HepG2 (cell line): ENCODE data around the gene WWP2. TPM values are rescaled to one million over a fixed set of nuclear protein-coding genes. Genes with fewer than 3 reads are reported as not detected.
A peak's percentile ranks its signal among the peaks of the same experiment; 100 is the strongest.

Experiments used
- ATAC-seq: fragments of 200-7000 bp; cut with Tn5 transposase; 3 replicates; pipeline ENCODE4 v1.9.1; 2020; ENCODE audit warnings: mild to moderate bottlenecking, moderate library complexity
- BruUV-seq: library from RNA; stranded (reverse); fragments of 400-500 nt; replicated peaks from 2 replicates; lab custom pipeline; 2021; lab: Mats Ljungman, UMichigan
- CTCF ChIA-PET: fragments of 300-600 bp; formaldehyde crosslinking; extraction: SDS; loops from one replicate; lab custom pipeline; 2021; ENCODE audit warnings: low total read pairs, inconsistent platforms, low intra/inter-chr PET ratio; lab: Yijun Ruan, JAX
- POLR2A ChIA-PET: fragments of 350-600 bp; sonication (Branson Sonifier 250); formaldehyde crosslinking; loops from one replicate; lab custom pipeline; 2020; ENCODE audit warnings: antibody characterized with exemption, inconsistent platforms; lab: Yijun Ruan, JAX
- DNase-seq: peaks from one replicate; pipeline ENCODE4 v3.0.0-alpha.2; 2015; ENCODE audit warnings: low spot score
- FAIRE-seq: peaks from 3 replicates; lab custom pipeline; 2011; peaks lifted over from hg19 to GRCh38; lab: Jason Lieb, UNC
- H2AFZ ChIP-seq: one replicate; pipeline ENCODE4 v1.6.1; 2011; ENCODE audit warnings: low read length, inconsistent platforms
- H3K27ac ChIP-seq: fragments of 300-600 bp; 3 replicates; pipeline ENCODE4 v1.8.0; 2011; ENCODE audit warnings: mixed run types, mild to moderate bottlenecking, mixed read lengths, low read length, inconsistent platforms; ENCODE audit not compliant: insufficient read depth; ENCODE audit errors: extremely low read length
- H3K27me3 ChIP-seq, 2 experiments: fragments of 200-600 bp in 1 of 2; 2 replicates in 1 of 2; 3 replicates in 1 of 2; pipeline versions ENCODE4 v1.6.0 to v1.8.0; 2011; ENCODE audit warnings: low read length in 2 of 2, mild to moderate bottlenecking in 2 of 2, moderate library complexity in 2 of 2, inconsistent platforms in 1 of 2; ENCODE audit not compliant: insufficient read depth in 2 of 2, control insufficient read depth in 1 of 2
- H3K36me3 ChIP-seq, 2 experiments: fragments of 200-600 bp in 1 of 2; replicated peaks in 1 of 2; 2 replicates in 1 of 2; 3 replicates in 1 of 2; pipeline versions ENCODE4 v1.5.1 to v1.8.0; 2011; ENCODE audit warnings: low read length in 2 of 2, inconsistent platforms in 1 of 2; ENCODE audit not compliant: insufficient read depth in 2 of 2, control insufficient read depth in 1 of 2
- H3K4me1 ChIP-seq: 2 replicates; pipeline ENCODE4 v1.5.1; 2012; ENCODE audit warnings: low read length, inconsistent platforms; ENCODE audit not compliant: insufficient read depth
- H3K4me2 ChIP-seq: 2 replicates; pipeline ENCODE4 v1.6.0; 2011; ENCODE audit warnings: low read depth, low read length, inconsistent platforms
- H3K4me3 ChIP-seq, 3 experiments: fragments of 200-600 bp in 1 of 3; sonication (generic), shearing (Covaris generic) in 1 of 3; replicated peaks in 1 of 3; 2 replicates each; pipeline ENCODE4 v1.5.1; 2011 to 2016; ENCODE audit warnings: low read length in 3 of 3, inconsistent platforms in 2 of 3, low read depth in 2 of 3, mild to moderate bottlenecking in 2 of 3, control low read depth in 1 of 3, mixed read lengths in 1 of 3; ENCODE audit not compliant: insufficient read depth in 1 of 3
- H3K79me2 ChIP-seq: one replicate; pipeline ENCODE4 v1.6.1; 2011; ENCODE audit warnings: low read length, inconsistent platforms; ENCODE audit not compliant: insufficient read depth
- H3K9ac ChIP-seq: 2 replicates; pipeline ENCODE4 v1.6.0; 2011; ENCODE audit warnings: mild to moderate bottlenecking, low read depth, low read length, inconsistent platforms; ENCODE audit not compliant: insufficient read depth
- H3K9me3 ChIP-seq: 2 replicates; pipeline ENCODE4 v1.5.1; 2012; ENCODE audit warnings: mild to moderate bottlenecking, low read length
- H4K20me1 ChIP-seq: 2 replicates; pipeline ENCODE4 v1.6.0; 2011; ENCODE audit warnings: inconsistent platforms, mild to moderate bottlenecking, low read length, moderate library complexity; ENCODE audit not compliant: insufficient read depth
- ATM ChIP-seq: fragments of 450-650 bp; IDR thresholded peaks from 2 replicates; pipeline ENCODE4 v1.7.1; 2017; ENCODE audit warnings: mild to moderate bottlenecking, borderline replicate concordance
- DMAP1 ChIP-seq: IDR thresholded peaks from 2 replicates; pipeline ENCODE4 v1.6.1; 2016
- FOXK2 ChIP-seq: fragments of 450-650 bp; IDR thresholded peaks from 2 replicates; pipeline ENCODE4 v1.6.1; 2016
- HDAC1 ChIP-seq: sonication (generic); formaldehyde crosslinking; IDR thresholded peaks from 2 replicates; pipeline ENCODE4 v1.5.1; 2020; ENCODE audit warnings: mild to moderate bottlenecking, missing genetic modification reagents
- REL ChIP-seq: sonication (generic); formaldehyde crosslinking; conservative IDR thresholded peaks from 2 replicates; pipeline ENCODE4 v1.8.0; 2022; ENCODE audit warnings: mild to moderate bottlenecking, missing genetic modification reagents, moderate library complexity
- SCMH1 ChIP-seq: sonication (generic); formaldehyde crosslinking; IDR thresholded peaks from 2 replicates; pipeline ENCODE4 v1.9.0; 2021; ENCODE audit warnings: missing genetic modification reagents, mild to moderate bottlenecking, borderline replicate concordance
- ZFP36L2 ChIP-seq: sonication (generic); formaldehyde crosslinking; IDR thresholded peaks from 2 replicates; pipeline ENCODE4 v1.4.0; 2020; ENCODE audit warnings: missing genetic modification reagents
- ZFX ChIP-seq: sonication (generic); formaldehyde crosslinking; IDR thresholded peaks from 2 replicates; pipeline ENCODE4 v1.4.0; 2020; ENCODE audit warnings: mild to moderate bottlenecking, low read depth, missing genetic modification reagents, moderate library complexity
- ZNF263 ChIP-seq: sonication (generic); formaldehyde crosslinking; IDR thresholded peaks from 2 replicates; pipeline ENCODE4 v1.4.0; 2020; ENCODE audit warnings: missing genetic modification reagents
- ZNF780A ChIP-seq: sonication (generic); formaldehyde crosslinking; IDR thresholded peaks from 2 replicates; pipeline ENCODE4 v1.8.0; 2022; ENCODE audit warnings: mild to moderate bottlenecking, missing genetic modification reagents, moderate library complexity
- WGBS: methylation state at CpG from one replicate; pipeline ENCODE4 v1.1.6; 2017; ENCODE audit warnings: low lambda C conversion rate; 5-methylcytosine and 5-hydroxymethylcytosine counted together
- in situ Hi-C: cut with HindIII; loops from 2 replicates; pipeline ENCODE4 v1.10.0; 2017; ENCODE audit warnings: low pct_unique_long_range_greater_than_20kb; ENCODE audit not compliant: extremely low pct_ligation_motif_present
- intact Hi-C: fragments of 100-400 bp; cut with micrococcal nuclease; formaldehyde crosslinking; loops from one replicate; pipeline ENCODE4 v1.10.0; 2022; ENCODE audit not compliant: unreplicated experiment
- polyA plus RNA-seq, 8 experiments: library from polyadenylated mRNA; depleted of rRNA in 3 of 8; stranded (reverse) in 7 of 8; unstranded in 1 of 8; fragments of >200 nt; fragmentation: Illumina TruSeq in 4 of 8; extraction: Trizol in 4 of 8; gene quantifications; 2 replicates each; pipeline versions ENCODE4 v1.2.1 to v1.2.3, GENCODE V29; 2011 to 2016; ENCODE audit warnings: low read depth in 4 of 8, missing spikeins in 1 of 8, mixed read lengths in 1 of 8; ENCODE audit not compliant: insufficient read depth in 1 of 8
- total RNA-seq, 5 experiments: library from RNA; depleted of rRNA; stranded (reverse); fragments of >200 nt; fragmentation: Illumina TruSeq; extraction: Trizol; gene quantifications; 2 replicates each; pipeline ENCODE4 v1.2.3, GENCODE V29; 2016; ENCODE audit warnings: low read depth in 1 of 5
- TF ChIP-seq, protein P1 (sequence below): sonication (generic); formaldehyde crosslinking; IDR thresholded peaks from 2 replicates; pipeline ENCODE4 v1.5.1; 2020; ENCODE audit warnings: mild to moderate bottlenecking, missing genetic modification reagents, moderate library complexity
- TF ChIP-seq, protein P2 (sequence below): sonication (generic); formaldehyde crosslinking; IDR thresholded peaks from 2 replicates; pipeline ENCODE4 v1.4.0; 2020; ENCODE audit warnings: missing genetic modification reagents, borderline replicate concordance

WWP2 gene
- total and polyA plus RNA-seq, 2 of the 13 experiments (the other 11 are each of a cell fraction or from before 2014, with no cell fraction given) = 11.4 to 28.2 TPM

DNA sequence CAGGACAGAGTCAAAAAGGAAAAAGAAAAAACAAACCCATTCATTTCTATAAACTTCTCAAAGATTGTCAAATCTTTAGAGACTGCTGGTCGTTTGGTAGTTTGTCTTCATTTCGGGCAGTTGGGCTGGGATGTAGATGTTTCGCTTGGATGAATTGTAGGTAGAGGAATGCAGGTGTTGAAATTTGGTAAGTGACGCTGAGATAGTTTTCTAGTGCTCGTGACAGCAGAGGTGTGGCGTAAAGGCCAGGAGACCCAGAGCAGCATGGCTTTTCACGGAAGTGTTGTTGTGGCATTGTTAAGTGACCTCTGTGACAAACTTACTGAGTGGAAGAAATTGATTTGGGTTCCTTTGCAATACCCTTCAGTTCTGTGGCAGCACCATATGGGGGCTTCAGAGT lies 110.8 kb downstream of the WWP2 start:
- TF ChIP-seq SCMH1 (CRISPR knock-in tag) (no peak), ATM (no peak), REL (CRISPR knock-in tag) (no peak), HDAC1 (CRISPR knock-in tag) (no peak)
- H3K79me2 ChIP-seq = no peaks in the 10 kb centered on the region
- ATAC-seq (no peak), DNase-seq (no peak), FAIRE-seq (no peak)
- H3K27ac ChIP-seq = no peak overlapping the region
- intact Hi-C loops = no loop called here
- H4K20me1 ChIP-seq = no peaks in the 10 kb centered on the region
- ChIA-PET POLR2A (no interaction called here), CTCF (no interaction called here)
- H2AFZ ChIP-seq = no peak overlapping the region
- no peaks in the 10 kb centered on the region for H3K9me3 ChIP-seq
- no peaks in the 10 kb centered on the region for H3K27me3 ChIP-seq
- H3K36me3 ChIP-seq = peaks cover 26 to 50% of the 10 kb centered on the region in 2 experiments
- H3K4me2 ChIP-seq = no peak overlapping the region
- in situ Hi-C loops = no loop called here
- no peak overlapping the region for H3K9ac ChIP-seq
- no peak overlapping the region for H3K4me3 ChIP-seq
- no peaks in the 10 kb centered on the region for H3K4me1 ChIP-seq
- 96% methylated on average over 7 of the region's 7 CpGs for WGBS
- TSS peak; percentile 27 for BruUV-seq

DNA sequence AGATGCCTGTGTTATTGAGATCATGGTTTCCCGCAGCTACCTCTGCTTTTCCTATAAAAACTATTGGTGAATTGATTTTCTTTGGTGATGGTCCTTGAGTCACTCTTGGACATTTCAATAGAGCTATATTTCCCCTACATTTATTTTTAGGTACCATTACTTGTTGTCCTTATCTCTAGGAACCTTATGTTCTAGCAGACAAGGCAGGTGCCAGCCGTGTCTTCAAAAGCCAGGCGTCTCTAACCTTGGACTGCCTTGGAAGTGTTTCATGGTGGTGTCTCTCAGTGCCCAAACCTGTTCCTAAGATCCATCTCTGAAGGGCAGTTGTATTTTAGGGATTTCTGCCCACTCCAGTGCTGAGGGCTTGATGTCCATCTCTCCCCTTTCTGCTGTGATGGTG lies 111.7 kb downstream of the WWP2 start:
- no TSS peak for BruUV-seq
- peaks cover 26 to 53% of the 10 kb centered on the region in 2 experiments; a peak in 4 of 5 replicates for H3K36me3 ChIP-seq
- CTCF ChIA-PET = no interaction called here
- TF ChIP-seq ZFX (CRISPR knock-in tag) = no peak
- TF ChIP-seq, protein P1, sequence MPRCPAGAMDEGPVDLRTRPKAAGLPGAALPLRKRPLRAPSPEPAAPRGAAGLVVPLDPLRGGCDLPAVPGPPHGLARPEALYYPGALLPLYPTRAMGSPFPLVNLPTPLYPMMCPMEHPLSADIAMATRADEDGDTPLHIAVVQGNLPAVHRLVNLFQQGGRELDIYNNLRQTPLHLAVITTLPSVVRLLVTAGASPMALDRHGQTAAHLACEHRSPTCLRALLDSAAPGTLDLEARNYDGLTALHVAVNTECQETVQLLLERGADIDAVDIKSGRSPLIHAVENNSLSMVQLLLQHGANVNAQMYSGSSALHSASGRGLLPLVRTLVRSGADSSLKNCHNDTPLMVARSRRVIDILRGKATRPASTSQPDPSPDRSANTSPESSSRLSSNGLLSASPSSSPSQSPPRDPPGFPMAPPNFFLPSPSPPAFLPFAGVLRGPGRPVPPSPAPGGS (CRISPR knock-in tag) = no peak
- no peak for TF ChIP-seq ZNF263 (CRISPR knock-in tag)
- TF ChIP-seq ZNF780A (CRISPR knock-in tag) = no peak
- TF ChIP-seq ZFP36L2 (CRISPR knock-in tag) = no peak
- TF ChIP-seq FOXK2 = no peak
- no peak for TF ChIP-seq DMAP1
- TF ChIP-seq, protein P2, sequence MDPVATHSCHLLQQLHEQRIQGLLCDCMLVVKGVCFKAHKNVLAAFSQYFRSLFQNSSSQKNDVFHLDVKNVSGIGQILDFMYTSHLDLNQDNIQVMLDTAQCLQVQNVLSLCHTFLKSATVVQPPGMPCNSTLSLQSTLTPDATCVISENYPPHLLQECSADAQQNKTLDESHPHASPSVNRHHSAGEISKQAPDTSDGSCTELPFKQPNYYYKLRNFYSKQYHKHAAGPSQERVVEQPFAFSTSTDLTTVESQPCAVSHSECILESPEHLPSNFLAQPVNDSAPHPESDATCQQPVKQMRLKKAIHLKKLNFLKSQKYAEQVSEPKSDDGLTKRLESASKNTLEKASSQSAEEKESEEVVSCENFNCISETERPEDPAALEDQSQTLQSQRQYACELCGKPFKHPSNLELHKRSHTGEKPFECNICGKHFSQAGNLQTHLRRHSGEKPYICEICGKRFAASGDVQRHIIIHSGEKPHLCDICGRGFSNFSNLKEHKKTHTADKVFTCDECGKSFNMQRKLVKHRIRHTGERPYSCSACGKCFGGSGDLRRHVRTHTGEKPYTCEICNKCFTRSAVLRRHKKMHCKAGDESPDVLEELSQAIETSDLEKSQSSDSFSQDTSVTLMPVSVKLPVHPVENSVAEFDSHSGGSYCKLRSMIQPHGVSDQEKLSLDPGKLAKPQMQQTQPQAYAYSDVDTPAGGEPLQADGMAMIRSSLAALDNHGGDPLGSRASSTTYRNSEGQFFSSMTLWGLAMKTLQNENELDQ (CRISPR knock-in tag) = no peak

More for the DNA sequence above, 111.7 kb downstream of the WWP2 start:
- intact Hi-C loops = no loop called here
- H2AFZ ChIP-seq = no peak overlapping the region
- DNase-seq (no peak), FAIRE-seq (no peak), ATAC-seq (no peak)
- in situ Hi-C loops = no loop called here
- POLR2A ChIA-PET = no interaction called here
- H3K27ac ChIP-seq = no peak overlapping the region
- WGBS = 96% methylated on average over 3 of the region's 3 CpGs
- H3K27me3 ChIP-seq = no peaks in the 10 kb centered on the region
- H3K9me3 ChIP-seq = no peaks in the 10 kb centered on the region
- H3K79me2 ChIP-seq = no peaks in the 10 kb centered on the region
- H3K4me1 ChIP-seq = no peaks in the 10 kb centered on the region
- no peak overlapping the region for H3K4me3 ChIP-seq
- no peak overlapping the region for H3K4me2 ChIP-seq
- no peak overlapping the region for H3K9ac ChIP-seq
- no peaks in the 10 kb centered on the region for H4K20me1 ChIP-seq
